Measurements from ENCODE around the gene LINS1.

Gene LINS1

DNA sequence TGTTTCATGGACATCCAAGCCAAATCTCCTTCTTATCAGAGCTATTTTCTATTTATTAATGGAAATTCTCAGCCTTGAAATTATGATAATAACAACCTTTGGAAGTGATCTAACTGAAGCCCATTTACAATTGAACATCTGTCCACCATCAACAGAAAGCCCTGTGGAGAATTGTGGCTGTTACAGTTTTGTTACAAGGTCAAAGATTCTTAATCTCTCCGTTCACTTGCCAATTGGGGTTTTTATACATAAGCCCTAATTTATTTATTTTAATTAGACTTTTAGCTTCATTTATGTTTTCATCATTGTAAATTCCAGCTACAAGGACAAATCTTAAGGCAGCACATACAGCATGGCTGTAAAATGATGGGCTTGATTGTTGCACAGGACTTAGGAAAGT is 76.5 kb downstream of the LINS1 start:
- Histone ChIP-seq H3K23ac (ENCODE audit: low read length) (no peak overlapping the region), H3K4me2 (ENCODE audit: low read length) (no peak overlapping the region), H2BK120ac (ENCODE audit: low read depth, low read length) (no peak overlapping the region), H3K27ac (ENCODE audit: low read depth, low read length) (no peak overlapping the region), H3K27me3 (ENCODE audit: insufficient read depth, low read length, poor library complexity) (no peaks in the 10 kb centered on the region), H3K79me2 (ENCODE audit: control insufficient read depth, insufficient read depth, low read length) (no peaks in the 10 kb centered on the region), H3K36me3 (ENCODE audit: control insufficient read depth, insufficient read depth, low read length) (no peaks in the 10 kb centered on the region), H2BK5ac (ENCODE audit: low read length) (no peak overlapping the region), H3K79me1 (ENCODE audit: low read length) (no peaks in the 10 kb centered on the region), H4K8ac (ENCODE audit: low read depth, low read length) (no peak overlapping the region), H2AK5ac (ENCODE audit: low read length) (no peak overlapping the region), H3K56ac (ENCODE audit: low read length) (no peak overlapping the region), H3K4ac (ENCODE audit: low read depth, low read length) (no peak overlapping the region), H3K4me1 (ENCODE audit: control insufficient read depth, low read depth, low read length) (no peaks in the 10 kb centered on the region), H2BK15ac (replicated peaks; ENCODE audit: low read depth) (no peak overlapping the region), H3K4me3 (ENCODE audit: low read length) (no peak overlapping the region), H3K18ac (ENCODE audit: low read length) (no peak overlapping the region), H4K5ac (ENCODE audit: low read length) (no peak overlapping the region), H3K9ac (ENCODE audit: low read length) (no peak overlapping the region)
- no CpG with 5 or more reads among the region's 1 CpG for WGBS (ENCODE audit: extremely low coverage, insufficient coverage, low lambda C conversion rate)
- no peak for DNase-seq

DNA sequence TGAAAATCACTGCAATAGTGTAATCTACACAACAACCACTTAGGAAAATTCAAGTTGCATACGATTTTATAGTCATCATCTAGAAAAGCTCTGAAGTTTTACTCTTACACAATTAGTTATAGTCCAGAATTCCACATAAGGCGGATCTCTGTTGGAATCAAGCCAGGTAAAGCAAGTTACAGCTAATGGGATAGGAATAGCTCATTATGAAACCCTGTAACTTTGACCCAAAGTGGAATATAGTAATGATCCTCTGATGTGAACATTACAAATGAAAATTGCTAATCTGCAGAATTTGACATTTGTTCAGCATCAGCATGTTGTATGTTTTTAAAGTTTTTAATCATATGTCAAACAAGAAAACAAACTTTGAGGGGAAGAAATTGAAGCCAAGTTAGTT is 77.7 kb downstream of the LINS1 start:
- Histone ChIP-seq H3K56ac (ENCODE audit: low read length) (no peak overlapping the region), H3K4ac (ENCODE audit: low read depth, low read length) (no peak overlapping the region), H3K79me1 (ENCODE audit: low read length) (no peaks in the 10 kb centered on the region), H3K4me2 (ENCODE audit: low read length) (no peak overlapping the region), H3K27me3 (ENCODE audit: insufficient read depth, low read length, poor library complexity) (no peaks in the 10 kb centered on the region), H2BK5ac (ENCODE audit: low read length) (no peak overlapping the region), H3K36me3 (ENCODE audit: control insufficient read depth, insufficient read depth, low read length) (no peaks in the 10 kb centered on the region), H3K18ac (ENCODE audit: low read length) (no peak overlapping the region), H4K8ac (ENCODE audit: low read depth, low read length) (no peak overlapping the region), H2BK15ac (replicated peaks; ENCODE audit: low read depth) (no peak overlapping the region), H3K4me1 (ENCODE audit: control insufficient read depth, low read depth, low read length) (no peaks in the 10 kb centered on the region), H2BK120ac (ENCODE audit: low read depth, low read length) (no peak overlapping the region), H2AK5ac (ENCODE audit: low read length) (no peak overlapping the region), H3K9ac (ENCODE audit: low read length) (no peak overlapping the region), H3K23ac (ENCODE audit: low read length) (no peak overlapping the region), H3K79me2 (ENCODE audit: control insufficient read depth, insufficient read depth, low read length) (no peaks in the 10 kb centered on the region), H3K4me3 (ENCODE audit: low read length) (no peak overlapping the region), H4K5ac (ENCODE audit: low read length) (no peak overlapping the region), H3K27ac (ENCODE audit: low read depth, low read length) (no peak overlapping the region)
- DNase-seq = no peak
- no CpG with 5 or more reads among the region's 2 CpGs for WGBS (ENCODE audit: extremely low coverage, insufficient coverage, low lambda C conversion rate)

DNA sequence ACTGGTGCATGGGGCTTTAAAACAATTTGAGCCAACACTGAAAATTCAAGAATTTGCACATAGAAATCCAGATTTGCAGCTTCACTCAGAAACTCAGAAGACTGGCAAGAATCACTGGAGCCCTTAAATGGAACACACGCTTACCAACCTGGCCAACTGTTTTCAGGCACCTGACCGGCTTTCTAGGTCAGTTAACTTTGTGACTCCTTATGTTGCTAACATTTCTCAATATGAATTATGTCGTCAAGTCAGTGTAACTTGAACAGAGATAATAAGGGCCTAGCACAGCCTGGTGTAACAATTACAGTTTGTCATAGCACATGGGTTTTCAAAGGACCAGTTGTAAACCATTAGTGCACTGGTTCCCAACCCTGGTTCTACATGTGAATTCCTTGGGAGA is 80.1 kb downstream of the LINS1 start:
- H2BK15ac ChIP-seq (replicated peaks; ENCODE audit: low read depth) = no peak overlapping the region
- H2AK5ac ChIP-seq (ENCODE audit: low read length) = no peak overlapping the region
- no peak overlapping the region for H4K5ac ChIP-seq (ENCODE audit: low read length)
- no peak overlapping the region for H4K8ac ChIP-seq (ENCODE audit: low read depth, low read length)
- no peak overlapping the region for H3K56ac ChIP-seq (ENCODE audit: low read length)
- no peak overlapping the region for H2BK120ac ChIP-seq (ENCODE audit: low read depth, low read length)
- H3K18ac ChIP-seq (ENCODE audit: low read length) = no peak overlapping the region
- H3K4ac ChIP-seq (ENCODE audit: low read depth, low read length) = no peak overlapping the region
- no peaks in the 10 kb centered on the region for H3K79me1 ChIP-seq (ENCODE audit: low read length)
- no peak overlapping the region for H3K4me2 ChIP-seq (ENCODE audit: low read length)
- no peaks in the 10 kb centered on the region for H3K79me2 ChIP-seq (ENCODE audit: control insufficient read depth, insufficient read depth, low read length)
- no peak overlapping the region for H3K27ac ChIP-seq (ENCODE audit: low read depth, low read length)
- WGBS (ENCODE audit: extremely low coverage, insufficient coverage, low lambda C conversion rate) = no CpG with 5 or more reads among the region's 3 CpGs
- no peaks in the 10 kb centered on the region for H3K27me3 ChIP-seq (ENCODE audit: insufficient read depth, low read length, poor library complexity)
- no peak overlapping the region for H2BK5ac ChIP-seq (ENCODE audit: low read length)
- no peak overlapping the region for H3K23ac ChIP-seq (ENCODE audit: low read length)
- no peak for DNase-seq
- H3K9ac ChIP-seq (ENCODE audit: low read length) = no peak overlapping the region
- no peak overlapping the region for H3K4me3 ChIP-seq (ENCODE audit: low read length)
- H3K36me3 ChIP-seq (ENCODE audit: control insufficient read depth, insufficient read depth, low read length) = no peaks in the 10 kb centered on the region
- H3K4me1 ChIP-seq (ENCODE audit: control insufficient read depth, low read depth, low read length) = no peaks in the 10 kb centered on the region

DNA sequence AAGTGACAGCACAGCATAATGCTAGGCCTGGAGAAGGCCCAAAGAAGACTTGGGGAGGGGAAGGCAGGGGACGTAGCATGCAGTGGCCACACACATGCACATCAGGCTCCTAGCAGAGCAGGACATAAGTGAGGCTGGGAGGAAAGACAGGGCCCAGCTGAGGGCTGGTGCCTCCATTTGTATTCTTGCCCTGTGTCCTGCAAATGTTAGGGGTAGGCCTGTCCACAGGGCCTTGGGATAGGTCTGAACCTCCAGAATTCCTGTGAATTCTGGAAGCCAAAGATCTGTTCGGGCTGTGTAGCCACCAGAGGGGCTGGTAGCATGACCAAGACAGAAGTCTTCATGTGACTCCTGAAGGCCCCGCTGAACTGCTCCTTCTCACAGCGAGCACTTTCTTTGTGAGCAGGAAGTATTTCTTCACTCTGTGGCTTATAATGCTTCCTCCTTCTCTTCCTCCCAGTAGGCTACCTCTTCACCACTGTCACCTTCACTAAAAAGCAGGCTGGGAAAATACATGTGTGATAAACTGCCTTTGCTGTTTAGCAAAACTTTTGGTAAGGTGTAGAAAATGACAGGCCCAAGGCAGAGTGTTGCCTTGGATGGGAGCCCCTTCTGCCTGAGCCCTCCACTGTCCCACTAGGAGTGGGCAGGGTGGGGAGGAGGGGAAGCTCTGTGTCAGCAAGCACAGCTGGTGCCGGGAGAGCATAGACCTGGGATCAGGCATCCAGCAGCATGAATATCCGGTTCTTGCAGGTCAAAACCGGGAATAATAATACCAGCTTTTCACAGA is 81.7 kb downstream of the LINS1 start:
- Histone ChIP-seq H3K79me1 (ENCODE audit: low read length) (no peaks in the 10 kb centered on the region), H3K9ac (ENCODE audit: low read length) (no peak overlapping the region)
- WGBS (ENCODE audit: extremely low coverage, insufficient coverage, low lambda C conversion rate) = no CpG with 5 or more reads among the region's 7 CpGs

GRCh38 chr15:100517846-100518245 is 84.1 kb downstream of the LINS1 start:
- no CpG with 5 or more reads among the region's 3 CpGs for WGBS (ENCODE audit: extremely low coverage, insufficient coverage, low lambda C conversion rate)
- no peak for DNase-seq
- H3K18ac ChIP-seq (ENCODE audit: low read length) = no peak overlapping the region

More for the DNA sequence above, 81.7 kb downstream of the LINS1 start:
- Histone ChIP-seq H2BK15ac (replicated peaks; ENCODE audit: low read depth) (no peak overlapping the region), H3K56ac (ENCODE audit: low read length) (no peak overlapping the region), H4K5ac (ENCODE audit: low read length) (no peak overlapping the region), H3K4ac (ENCODE audit: low read depth, low read length) (no peak overlapping the region), H3K23ac (ENCODE audit: low read length) (no peak overlapping the region), H4K8ac (ENCODE audit: low read depth, low read length) (no peak overlapping the region), H2AK5ac (ENCODE audit: low read length) (no peak overlapping the region), H3K79me2 (ENCODE audit: control insufficient read depth, insufficient read depth, low read length) (no peaks in the 10 kb centered on the region), H2BK120ac (ENCODE audit: low read depth, low read length) (no peak overlapping the region), H3K4me3 (ENCODE audit: low read length) (no peak overlapping the region), H3K36me3 (ENCODE audit: control insufficient read depth, insufficient read depth, low read length) (no peaks in the 10 kb centered on the region), H2BK5ac (ENCODE audit: low read length) (no peak overlapping the region), H3K4me2 (ENCODE audit: low read length) (no peak overlapping the region), H3K18ac (ENCODE audit: low read length) (no peak overlapping the region), H3K27ac (ENCODE audit: low read depth, low read length) (no peak overlapping the region), H3K27me3 (ENCODE audit: insufficient read depth, low read length, poor library complexity) (no peaks in the 10 kb centered on the region), H3K4me1 (ENCODE audit: control insufficient read depth, low read depth, low read length) (no peaks in the 10 kb centered on the region)
- no peak for DNase-seq

More at GRCh38 chr15:100517846-100518245, 84.1 kb downstream of the LINS1 start:
- no peak overlapping the region for H3K4ac ChIP-seq (ENCODE audit: low read depth, low read length)
- H2BK5ac ChIP-seq (ENCODE audit: low read length) = no peak overlapping the region
- no peak overlapping the region for H2BK120ac ChIP-seq (ENCODE audit: low read depth, low read length)
- no peak overlapping the region for H2BK15ac ChIP-seq (replicated peaks; ENCODE audit: low read depth)
- no peak overlapping the region for H3K4me3 ChIP-seq (ENCODE audit: low read length)
- no peak overlapping the region for H4K5ac ChIP-seq (ENCODE audit: low read length)
- no peak overlapping the region for H3K4me2 ChIP-seq (ENCODE audit: low read length)
- H3K9ac ChIP-seq (ENCODE audit: low read length) = no peak overlapping the region
- no peak overlapping the region for H3K23ac ChIP-seq (ENCODE audit: low read length)
- no peak overlapping the region for H2AK5ac ChIP-seq (ENCODE audit: low read length)
- no peak overlapping the region for H3K27ac ChIP-seq (ENCODE audit: low read depth, low read length)
- no peak overlapping the region for H4K8ac ChIP-seq (ENCODE audit: low read depth, low read length)
- no peaks in the 10 kb centered on the region for H3K36me3 ChIP-seq (ENCODE audit: control insufficient read depth, insufficient read depth, low read length)
- no peaks in the 10 kb centered on the region for H3K79me1 ChIP-seq (ENCODE audit: low read length)
- H3K27me3 ChIP-seq (ENCODE audit: insufficient read depth, low read length, poor library complexity) = no peaks in the 10 kb centered on the region
- H3K4me1 ChIP-seq (ENCODE audit: control insufficient read depth, low read depth, low read length) = no peaks in the 10 kb centered on the region
- no peaks in the 10 kb centered on the region for H3K79me2 ChIP-seq (ENCODE audit: control insufficient read depth, insufficient read depth, low read length)
- no peak overlapping the region for H3K56ac ChIP-seq (ENCODE audit: low read length)
